ACHN (cell line): ENCODE data around the gene SNCG.
"Not testable (repeated sequence)": the region's sequence is repeated elsewhere in the genome, so short reads cannot be mapped to it uniquely, and the experiment has no call there.

Experiments
- DNase-seq: peaks from one replicate; pipeline ENCODE4 v3.0.0-alpha.2; 2015
- in situ Hi-C: cut with HindIII; loops from 2 replicates; pipeline ENCODE4 v1.10.0; 2017; ENCODE audit warnings: low sequenced_read_pairs, low pct_ligation_motif_present, low pct_unique_long_range_greater_than_20kb

Gene SNCG

DNA sequence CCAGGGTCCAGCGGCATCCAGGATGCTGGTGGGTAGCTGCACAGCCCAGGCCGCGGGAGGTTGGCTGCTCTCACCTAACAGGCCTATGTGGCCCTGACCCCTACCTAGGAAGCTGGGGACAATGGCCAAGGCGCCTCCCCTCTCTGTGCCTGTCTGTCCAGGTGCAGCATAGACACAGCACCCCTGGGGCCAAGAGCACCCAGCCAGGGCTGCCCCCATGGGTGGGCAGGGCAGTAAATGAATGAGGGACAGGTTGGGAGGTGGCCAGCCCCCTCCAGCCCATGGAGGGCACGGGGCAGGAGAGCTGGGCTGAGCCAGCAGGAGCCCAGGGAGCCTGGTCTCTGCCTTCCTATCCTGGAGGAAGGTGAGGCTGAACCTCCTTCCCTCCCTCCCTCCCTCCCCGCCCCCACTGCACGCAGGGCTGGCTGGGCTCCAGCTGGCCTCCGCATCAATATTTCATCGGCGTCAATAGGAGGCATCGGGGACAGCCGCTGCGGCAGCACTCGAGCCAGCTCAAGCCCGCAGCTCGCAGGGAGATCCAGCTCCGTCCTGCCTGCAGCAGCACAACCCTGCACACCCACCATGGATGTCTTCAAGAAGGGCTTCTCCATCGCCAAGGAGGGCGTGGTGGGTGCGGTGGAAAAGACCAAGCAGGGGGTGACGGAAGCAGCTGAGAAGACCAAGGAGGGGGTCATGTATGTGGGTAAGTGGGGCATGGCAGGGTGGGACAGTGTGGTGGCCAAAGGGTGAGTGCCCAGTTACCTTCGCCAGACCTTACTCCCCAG is at the start of gene SNCG:
Gene SNCG, plus strand, starts transcription at position 484 of the 785 bp plus-strand sequence. Its CDS starts 99 bp downstream, at position 583.
- in situ Hi-C loops: no loop called here
- no peak for DNase-seq

- no peak for DNase-seq
- in situ Hi-C loops: no loop called here
These were observed 43.7 kb upstream of the SNCG start for GRCh38 chr10:86914734-86915133.

GRCh38 chr10:86918022-86918471 is 40.4 kb upstream of the SNCG start:
- in situ Hi-C loops: no loop called here
- no peak for DNase-seq

DNA sequence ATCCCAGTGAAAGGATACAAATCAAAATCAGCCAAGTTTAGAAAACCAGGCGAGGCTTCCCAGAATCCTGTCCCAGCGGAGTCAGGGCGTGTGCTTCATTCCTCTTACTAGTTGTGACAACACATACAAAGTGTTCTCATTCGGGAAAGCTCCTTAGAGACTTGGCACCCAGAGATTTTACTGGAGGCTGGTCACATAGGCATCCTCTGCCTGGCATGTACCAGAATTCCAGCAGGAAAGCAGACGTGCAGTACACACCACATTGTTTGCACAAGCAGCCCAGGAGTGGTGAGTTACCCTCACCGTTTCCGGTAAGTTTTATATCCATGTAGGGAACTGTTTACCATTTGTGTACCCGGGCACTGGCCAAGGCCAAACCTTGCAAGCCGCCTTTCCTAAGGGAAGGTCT is 35.8 kb upstream of the SNCG start:
- no peak for DNase-seq
- in situ Hi-C loops: no loop called here

DNA sequence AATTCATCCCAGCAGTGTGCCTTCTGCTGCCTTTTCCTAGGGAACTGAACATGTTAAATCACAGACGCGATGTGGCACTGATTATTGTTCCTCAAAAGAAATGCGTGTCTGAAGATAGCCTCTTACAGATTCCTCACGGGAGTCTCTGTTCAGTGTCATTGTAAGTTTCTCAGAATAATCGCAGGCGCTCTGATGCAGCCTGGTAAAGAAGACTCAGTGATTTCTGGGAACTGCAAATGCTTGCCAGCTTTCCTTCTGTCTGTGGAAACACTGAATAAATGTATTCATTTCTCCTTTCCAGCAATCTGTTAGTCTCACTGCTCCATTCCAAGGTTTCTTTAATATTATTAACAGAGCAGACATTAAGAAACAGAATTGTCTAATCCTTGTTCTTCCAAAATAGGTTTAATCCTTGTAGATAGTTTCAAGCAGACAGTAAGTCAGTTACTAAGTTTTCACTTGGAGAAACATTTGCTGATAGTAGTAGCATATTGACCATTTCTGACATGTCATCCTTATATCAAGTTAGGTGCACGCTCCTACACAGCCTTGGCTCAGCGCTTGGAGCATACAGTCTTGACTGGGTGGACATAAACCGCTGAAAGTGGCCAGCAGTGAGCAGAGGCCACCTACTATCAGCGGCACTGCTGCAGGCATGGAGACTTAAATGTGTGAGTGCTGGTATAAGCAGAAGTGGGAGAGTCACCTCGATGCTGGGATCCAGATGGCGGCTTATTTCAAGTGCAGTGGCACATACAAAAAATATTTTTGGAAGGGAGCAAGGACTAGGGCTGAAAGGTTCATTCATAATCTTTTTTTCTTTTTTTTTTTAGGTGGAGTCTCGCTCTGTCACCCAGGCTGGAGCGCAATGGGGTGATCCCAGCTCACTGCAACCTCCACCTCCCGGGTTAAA is 28.7 kb upstream of the SNCG start:
- in situ Hi-C loops: no loop called here
- DNase-seq: no peak

GRCh38 chr10:86931872-86932271 is 26.5 kb upstream of the SNCG start:
- no peak for DNase-seq
- in situ Hi-C loops: no loop called here

DNA sequence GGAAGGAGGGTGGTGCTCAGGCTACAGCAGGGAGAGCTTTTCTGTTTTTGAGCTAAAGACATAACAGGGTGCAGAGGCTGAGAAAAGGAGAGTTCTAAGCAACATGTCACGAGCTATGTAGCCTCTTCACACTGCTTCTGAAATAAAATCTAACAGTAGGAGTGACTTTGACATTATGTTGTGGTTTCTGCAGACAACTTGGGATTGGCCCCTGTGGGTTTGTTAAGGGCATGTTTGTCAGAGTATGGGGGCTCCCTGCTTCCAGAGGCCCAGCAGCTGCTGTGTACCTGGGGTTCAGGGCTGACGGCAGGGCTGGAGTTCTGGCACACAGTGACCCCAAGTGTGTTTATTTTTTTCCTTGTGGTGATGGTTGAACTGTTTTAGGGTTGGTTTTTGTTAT is 25.7 kb upstream of the SNCG start:
- DNase-seq: no peak
- in situ Hi-C loops: no loop called here

DNA sequence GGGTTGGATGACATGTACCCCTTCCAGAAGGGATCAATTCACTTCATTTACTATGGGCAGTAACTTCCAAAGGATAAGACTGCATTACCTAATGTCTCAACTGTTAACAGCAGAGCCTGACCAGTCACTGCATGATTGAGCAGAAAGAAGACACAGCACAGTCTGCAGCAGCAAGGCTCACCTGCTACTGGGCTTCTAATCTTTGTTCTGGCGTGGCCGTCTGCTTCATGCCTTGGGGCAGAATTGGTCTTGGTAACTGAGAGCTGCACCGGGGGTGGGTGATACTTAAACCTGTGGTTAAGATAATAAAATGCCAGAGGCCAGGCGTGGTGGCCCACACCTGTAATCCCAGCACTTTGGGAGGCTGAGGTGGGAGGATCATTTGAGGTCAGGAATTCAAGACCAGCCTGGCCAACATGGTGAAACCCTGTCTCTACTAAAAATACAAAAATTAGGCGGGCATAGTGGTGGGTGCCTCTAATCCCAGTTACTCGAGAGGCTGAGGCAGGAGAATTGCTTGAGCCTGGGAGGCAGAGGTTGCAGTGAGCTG is 24.2 kb upstream of the SNCG start:
- DNase-seq, in situ Hi-C loops: not testable (repeated sequence)

DNA sequence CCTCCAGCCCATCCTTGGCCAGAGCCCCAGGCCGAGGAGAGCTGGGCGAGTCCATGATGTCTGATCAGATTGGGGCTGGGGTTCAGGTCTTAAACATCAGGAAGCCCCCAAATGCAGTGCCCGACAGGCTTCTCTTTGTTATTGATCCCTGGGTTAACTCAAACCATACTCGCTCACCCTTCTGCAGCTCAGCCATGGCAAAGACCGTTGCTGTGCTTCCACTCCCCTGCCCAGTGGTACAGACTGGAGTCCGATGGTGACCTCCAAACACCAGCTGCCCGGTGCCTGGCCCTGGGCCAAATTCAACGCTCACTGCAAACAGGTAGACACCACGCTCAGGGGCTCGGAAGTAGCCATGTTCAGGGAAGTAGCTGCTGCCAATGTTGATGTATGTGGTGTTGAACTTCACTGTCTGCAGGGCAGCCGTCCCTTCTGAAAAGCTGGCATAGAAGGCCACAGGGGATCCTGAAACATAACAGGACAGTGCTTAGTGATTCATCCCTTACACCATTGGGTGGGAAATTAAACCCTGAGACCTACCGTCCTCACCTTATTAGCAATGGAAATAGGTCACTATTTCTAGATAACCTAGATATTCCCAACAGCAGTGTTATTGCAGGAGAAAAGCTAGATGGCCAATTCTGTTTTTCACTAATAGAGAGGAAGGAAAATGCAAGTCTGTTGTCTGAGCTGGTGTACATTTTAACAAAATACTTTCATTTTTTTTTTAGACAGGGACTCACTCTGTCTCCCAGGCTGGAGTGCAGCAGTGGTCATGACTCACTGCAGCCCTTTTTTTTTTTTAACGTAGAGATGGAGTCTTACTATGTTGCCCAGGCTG is 21.5 kb upstream of the SNCG start:
- DNase-seq: peak; percentile 35
- in situ Hi-C loops: no loop called here

DNA sequence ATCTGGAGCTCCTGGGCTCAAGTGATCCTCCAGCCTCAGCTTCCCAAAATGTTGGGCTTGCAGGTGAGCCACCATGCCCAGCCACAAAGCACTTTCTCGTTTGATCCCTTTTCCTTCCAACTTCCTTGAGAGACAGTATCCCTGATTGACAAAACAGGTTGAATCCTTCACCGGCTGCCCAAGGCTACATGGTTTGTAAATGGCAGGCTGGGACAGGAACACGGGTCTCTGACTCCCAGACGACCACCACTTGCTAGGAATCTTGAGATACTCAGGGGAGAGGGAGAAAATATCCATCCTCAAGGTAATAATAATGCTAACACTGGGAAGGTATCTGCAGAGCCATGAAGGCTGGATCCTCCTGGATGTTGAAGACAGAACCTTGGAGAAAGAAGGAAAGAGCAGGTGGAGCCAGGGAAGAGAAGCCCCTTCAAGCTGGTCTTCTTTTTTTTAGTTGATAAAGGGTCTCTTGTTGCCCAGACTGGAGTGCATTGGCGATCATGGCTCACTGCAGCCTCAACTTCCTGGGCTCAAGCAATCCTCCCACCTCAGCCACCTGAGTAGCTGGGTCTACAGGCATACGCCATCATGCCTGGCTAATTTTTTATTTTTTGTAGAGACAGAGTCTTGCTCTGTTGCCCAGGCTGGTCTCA is 20.8 kb upstream of the SNCG start:
- DNase-seq: no peak
- in situ Hi-C loops: no loop called here

DNA sequence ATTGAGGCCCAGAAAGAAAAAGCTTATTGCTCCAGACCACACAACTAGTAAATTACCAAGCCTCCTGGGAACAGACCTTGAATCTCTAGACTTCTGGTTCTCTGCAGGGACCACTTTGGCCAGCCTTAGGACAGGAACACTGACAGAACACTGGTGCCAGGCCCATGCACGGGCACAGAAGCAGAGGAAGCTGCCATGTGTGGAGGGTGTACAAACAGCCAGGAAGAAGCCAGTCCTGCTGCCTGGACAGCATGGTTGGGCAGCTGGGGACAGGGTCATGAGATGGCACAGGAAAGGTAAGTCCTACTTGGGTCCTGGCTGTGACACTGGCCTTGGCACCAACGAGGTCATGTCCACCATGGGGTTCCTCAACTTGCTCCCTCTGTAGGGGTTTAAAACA is 20.1 kb upstream of the SNCG start:
- no peak for DNase-seq
- in situ Hi-C loops: no loop called here

DNA sequence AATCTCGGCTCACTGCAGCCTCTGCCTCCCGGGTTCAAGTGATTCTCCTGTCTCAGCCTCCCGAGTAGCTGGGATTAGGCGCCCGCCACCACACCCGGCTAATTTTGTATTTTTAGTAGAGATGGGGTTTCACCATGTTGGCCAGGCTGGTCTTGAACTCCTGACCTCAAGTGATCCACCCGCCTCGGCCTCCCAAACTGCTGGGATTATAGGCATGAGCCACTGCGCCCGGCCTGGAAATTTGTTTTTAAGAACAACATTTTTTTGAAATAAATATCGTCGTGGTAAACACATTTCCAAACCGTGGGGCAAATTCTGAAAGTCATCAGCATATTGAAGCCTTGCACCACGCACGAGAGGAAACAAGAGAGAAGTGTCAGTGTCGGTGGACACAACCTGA is 18.3 kb upstream of the SNCG start:
- DNase-seq, in situ Hi-C loops: not testable (repeated sequence)

- no peak for DNase-seq
- in situ Hi-C loops: no loop called here
These were observed 17.7 kb upstream of the SNCG start for GRCh38 chr10:86940677-86941076.

DNA sequence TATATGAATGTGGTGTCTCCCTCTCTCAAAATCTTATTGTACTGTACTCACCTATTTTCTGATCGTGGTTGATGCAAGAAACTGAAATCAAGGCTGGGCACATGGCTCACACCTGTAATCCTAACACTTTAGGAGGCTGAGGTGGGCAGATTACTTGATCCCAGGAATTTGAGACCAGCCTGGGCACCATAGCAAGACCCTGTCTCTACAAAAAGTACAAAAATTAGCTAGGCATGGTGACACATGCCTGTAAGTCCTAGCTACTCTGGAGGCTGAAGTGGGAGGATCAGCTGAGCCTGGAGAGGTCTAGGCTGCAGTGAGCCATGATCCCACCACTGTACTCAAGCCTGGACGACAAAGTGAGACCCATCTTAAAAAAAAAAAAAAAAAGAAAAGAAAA is 17.0 kb upstream of the SNCG start:
- in situ Hi-C loops: no loop called here
- no peak for DNase-seq

GRCh38 chr10:86941991-86942421 is 16.4 kb upstream of the SNCG start:
- in situ Hi-C loops: no loop called here

DNA sequence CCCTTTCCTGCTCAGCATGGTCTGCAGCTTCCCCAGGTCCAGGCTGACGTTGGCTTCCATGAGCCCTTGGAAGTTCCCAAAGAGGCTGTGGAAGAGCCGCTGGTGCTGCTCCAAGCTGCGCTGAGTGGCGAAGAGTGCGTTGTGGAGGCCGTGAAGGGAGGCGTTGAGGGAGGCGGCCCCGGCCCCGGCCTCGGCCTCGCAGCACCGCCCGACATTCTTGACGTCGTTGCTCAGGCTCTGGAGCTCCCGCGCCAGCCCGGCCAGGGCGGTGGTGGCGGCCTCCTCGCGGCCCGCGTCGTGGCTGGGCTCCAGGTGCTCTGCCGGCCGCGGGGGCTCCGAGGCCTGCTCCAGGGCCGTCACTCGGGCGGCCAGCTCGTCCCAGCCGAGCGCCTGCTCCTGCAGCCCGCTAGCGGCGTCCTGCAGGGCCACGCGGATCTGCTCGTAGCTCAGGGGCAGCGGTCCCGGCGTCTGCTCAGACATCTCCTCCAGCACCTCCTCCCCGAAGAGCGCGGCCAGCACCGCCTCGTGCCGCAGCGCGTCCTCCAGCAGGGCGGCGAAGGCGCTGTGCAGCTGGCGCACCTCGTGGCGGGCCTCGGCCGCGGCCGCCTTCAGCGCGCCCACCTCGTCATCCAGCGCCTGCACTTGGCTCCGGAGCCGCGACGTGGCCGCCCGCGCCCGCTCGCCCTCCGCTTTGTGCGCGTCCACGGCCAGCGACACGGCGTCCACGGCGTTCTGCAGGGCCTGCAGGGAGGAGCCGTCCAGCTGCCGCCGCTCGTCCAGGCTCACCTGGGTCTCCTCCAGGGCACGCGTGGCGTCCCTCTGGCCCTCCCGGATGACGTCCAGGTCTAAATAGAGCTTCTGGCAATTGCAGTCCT is 15.7 kb upstream of the SNCG start:
- no peak for DNase-seq
- in situ Hi-C loops: no loop called here

More at GRCh38 chr10:86941991-86942421, 16.4 kb upstream of the SNCG start:
- no peak for DNase-seq
